Measurements from ENCODE around the gene P2RX7.

DNA sequence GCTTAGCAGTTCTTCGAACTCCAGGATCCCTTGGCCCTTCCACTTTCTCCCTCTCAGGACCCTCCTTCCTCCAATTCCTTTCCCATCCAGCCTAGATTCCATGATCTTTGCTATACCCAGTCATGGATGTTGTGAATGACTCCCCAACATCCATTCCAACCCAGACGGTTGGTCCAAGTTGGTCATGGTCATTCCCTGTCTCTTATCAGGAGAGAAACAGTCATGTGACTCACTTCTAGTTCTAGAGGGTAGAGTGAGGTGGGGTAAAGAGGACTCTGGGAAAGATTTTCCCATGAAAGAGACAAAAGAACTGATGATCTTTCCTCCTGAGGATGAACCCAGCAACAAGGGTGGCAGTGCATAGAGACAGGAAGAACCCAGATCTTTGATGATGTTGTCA lies 9.2 kb upstream of the P2RX7 start:
- TF ChIP-seq, protein P1, sequence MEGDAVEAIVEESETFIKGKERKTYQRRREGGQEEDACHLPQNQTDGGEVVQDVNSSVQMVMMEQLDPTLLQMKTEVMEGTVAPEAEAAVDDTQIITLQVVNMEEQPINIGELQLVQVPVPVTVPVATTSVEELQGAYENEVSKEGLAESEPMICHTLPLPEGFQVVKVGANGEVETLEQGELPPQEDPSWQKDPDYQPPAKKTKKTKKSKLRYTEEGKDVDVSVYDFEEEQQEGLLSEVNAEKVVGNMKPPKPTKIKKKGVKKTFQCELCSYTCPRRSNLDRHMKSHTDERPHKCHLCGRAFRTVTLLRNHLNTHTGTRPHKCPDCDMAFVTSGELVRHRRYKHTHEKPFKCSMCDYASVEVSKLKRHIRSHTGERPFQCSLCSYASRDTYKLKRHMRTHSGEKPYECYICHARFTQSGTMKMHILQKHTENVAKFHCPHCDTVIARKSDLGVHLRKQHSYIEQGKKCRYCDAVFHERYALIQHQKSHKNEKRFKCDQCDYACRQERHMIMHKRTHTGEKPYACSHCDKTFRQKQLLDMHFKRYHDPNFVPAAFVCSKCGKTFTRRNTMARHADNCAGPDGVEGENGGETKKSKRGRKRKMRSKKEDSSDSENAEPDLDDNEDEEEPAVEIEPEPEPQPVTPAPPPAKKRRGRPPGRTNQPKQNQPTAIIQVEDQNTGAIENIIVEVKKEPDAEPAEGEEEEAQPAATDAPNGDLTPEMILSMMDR (IDR thresholded peaks at IDR 0.05; ENCODE audit: borderline replicate concordance, extremely low read depth, low read length, poor library complexity, severe bottlenecking), result no peak
- no peak for TF ChIP-seq EZH2 (IDR thresholded peaks at IDR 0.05; ENCODE audit: borderline replicate concordance, low read depth, low read length, severe bottlenecking)

Data from DND-41 (cell line).